Ishikawa (cell line): ENCODE results near the gene BTAF1.

Experiments
- CEBPB ChIP-seq: IDR thresholded peaks from 2 replicates; pipeline ENCODE4 v1.6.1; 2012
- CREB1 ChIP-seq: IDR thresholded peaks from 2 replicates; pipeline ENCODE4 v1.6.1; 2012; ENCODE audit warnings: low read depth
- EP300 ChIP-seq: IDR thresholded peaks from 2 replicates; pipeline ENCODE4 v1.6.1; 2012; ENCODE audit warnings: borderline replicate concordance
- FOXM1 ChIP-seq: IDR thresholded peaks from 2 replicates; pipeline ENCODE4 v1.6.1; 2012; ENCODE audit warnings: low read depth, borderline replicate concordance
- RAD21 ChIP-seq: IDR thresholded peaks from 2 replicates; pipeline ENCODE4 v1.6.1; 2012; ENCODE audit warnings: low read depth
- TAF1 ChIP-seq: IDR thresholded peaks from 2 replicates; pipeline ENCODE4 v1.6.1; 2012; ENCODE audit warnings: low read depth, mild to moderate bottlenecking
- TF ChIP-seq, protein P1 (sequence below): IDR thresholded peaks from 2 replicates; pipeline ENCODE4 v1.6.1; 2012
- TF ChIP-seq, protein P2 (sequence below): IDR thresholded peaks from 2 replicates; pipeline ENCODE4 v1.6.1; 2012; ENCODE audit warnings: low read depth, mild to moderate bottlenecking
- TF ChIP-seq, protein P3 (sequence below): IDR thresholded peaks from 2 replicates; pipeline ENCODE4 v1.6.1; 2012

DNA sequence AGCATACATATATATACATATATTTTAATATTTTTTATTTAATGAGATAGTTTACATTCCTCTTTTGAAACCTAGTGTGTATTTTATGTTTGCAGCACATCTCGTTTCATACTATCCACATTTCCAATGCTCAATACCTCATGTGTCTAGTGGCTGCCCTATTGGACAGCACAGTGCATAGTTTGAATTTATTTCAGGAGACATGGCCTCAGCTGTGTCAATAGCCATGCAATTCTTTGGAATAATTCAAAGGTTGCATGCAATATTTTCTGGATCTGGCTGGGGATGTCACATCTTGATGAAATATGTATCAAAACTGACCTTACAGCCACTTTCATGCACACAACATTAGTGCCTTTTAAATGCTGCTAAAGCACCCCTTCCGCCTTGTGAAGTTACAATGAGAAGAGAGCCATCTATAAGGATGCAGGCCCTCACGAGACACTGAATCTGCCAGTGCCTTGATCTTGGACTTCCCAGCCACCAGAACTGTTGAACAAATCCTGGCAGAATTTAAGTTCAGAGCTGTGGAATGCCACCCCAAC lies 27.3 kb upstream of the BTAF1 start:
- TF ChIP-seq TAF1 = no peak
- TF ChIP-seq, protein P1, sequence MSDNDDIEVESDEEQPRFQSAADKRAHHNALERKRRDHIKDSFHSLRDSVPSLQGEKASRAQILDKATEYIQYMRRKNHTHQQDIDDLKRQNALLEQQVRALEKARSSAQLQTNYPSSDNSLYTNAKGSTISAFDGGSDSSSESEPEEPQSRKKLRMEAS = no peak
- no peak for TF ChIP-seq FOXM1
- TF ChIP-seq CREB1 = no peak
- TF ChIP-seq RAD21 = no peak
- TF ChIP-seq, protein P2, sequence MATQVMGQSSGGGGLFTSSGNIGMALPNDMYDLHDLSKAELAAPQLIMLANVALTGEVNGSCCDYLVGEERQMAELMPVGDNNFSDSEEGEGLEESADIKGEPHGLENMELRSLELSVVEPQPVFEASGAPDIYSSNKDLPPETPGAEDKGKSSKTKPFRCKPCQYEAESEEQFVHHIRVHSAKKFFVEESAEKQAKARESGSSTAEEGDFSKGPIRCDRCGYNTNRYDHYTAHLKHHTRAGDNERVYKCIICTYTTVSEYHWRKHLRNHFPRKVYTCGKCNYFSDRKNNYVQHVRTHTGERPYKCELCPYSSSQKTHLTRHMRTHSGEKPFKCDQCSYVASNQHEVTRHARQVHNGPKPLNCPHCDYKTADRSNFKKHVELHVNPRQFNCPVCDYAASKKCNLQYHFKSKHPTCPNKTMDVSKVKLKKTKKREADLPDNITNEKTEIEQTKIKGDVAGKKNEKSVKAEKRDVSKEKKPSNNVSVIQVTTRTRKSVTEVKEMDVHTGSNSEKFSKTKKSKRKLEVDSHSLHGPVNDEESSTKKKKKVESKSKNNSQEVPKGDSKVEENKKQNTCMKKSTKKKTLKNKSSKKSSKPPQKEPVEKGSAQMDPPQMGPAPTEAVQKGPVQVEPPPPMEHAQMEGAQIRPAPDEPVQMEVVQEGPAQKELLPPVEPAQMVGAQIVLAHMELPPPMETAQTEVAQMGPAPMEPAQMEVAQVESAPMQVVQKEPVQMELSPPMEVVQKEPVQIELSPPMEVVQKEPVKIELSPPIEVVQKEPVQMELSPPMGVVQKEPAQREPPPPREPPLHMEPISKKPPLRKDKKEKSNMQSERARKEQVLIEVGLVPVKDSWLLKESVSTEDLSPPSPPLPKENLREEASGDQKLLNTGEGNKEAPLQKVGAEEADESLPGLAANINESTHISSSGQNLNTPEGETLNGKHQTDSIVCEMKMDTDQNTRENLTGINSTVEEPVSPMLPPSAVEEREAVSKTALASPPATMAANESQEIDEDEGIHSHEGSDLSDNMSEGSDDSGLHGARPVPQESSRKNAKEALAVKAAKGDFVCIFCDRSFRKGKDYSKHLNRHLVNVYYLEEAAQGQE = no peak
- TF ChIP-seq CEBPB = no peak
- no peak for TF ChIP-seq EP300
- TF ChIP-seq, protein P3, sequence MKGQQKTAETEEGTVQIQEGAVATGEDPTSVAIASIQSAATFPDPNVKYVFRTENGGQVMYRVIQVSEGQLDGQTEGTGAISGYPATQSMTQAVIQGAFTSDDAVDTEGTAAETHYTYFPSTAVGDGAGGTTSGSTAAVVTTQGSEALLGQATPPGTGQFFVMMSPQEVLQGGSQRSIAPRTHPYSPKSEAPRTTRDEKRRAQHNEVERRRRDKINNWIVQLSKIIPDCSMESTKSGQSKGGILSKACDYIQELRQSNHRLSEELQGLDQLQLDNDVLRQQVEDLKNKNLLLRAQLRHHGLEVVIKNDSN = no peak
